ENCODE results near the gene KIAA0040.

Gene KIAA0040

DNA sequence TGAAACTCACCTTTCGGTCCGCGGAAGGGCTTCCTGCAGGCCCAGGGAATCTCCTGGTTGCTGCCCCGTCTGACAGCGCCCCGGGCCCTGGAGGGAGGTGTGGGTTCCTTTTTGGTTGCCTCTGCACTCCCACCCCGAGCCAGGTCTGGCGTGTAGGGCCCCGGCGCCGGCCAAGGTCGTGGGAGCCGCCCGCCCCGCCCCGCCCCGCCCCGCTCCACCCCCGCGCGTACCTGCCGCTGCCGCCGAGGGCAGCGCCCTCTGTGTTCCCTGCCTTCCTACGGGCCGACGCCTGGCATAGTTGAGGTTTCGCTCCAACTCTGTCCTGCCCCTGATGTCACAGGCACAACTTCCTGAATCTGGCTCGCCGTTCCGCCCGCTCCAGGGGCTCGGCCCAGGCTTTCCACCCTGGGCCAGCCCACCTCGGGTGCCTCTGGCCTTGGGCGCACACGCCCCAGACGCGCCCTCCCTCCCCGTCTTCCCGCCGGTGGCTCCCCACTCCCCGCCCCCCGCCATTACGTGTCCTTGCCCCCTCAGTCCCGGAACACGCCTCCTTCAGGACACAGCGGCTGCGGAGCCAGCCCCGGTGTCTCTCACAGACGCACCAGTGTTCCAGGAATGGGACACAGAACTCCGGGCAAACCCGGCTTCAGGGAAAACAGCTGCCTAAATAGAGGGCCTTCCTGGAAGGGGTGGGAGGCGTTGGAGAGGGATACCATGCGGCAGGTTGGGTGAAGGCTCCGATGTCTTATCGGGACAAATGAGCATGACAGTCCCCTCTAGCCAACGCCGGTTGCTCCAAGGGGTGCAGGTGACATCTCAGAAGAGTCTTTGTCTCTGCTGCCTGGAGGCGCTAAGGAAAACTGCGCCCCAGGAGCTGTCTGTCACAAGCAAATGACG is at the start of gene KIAA0040:
KIAA0040 (minus strand) TSS at position 147 of the 897 bp plus-strand sequence. CDS start 31,763 bp downstream, outside the sequence.
- DNase-seq (ENCODE audit: low read depth) = no peak

DNA sequence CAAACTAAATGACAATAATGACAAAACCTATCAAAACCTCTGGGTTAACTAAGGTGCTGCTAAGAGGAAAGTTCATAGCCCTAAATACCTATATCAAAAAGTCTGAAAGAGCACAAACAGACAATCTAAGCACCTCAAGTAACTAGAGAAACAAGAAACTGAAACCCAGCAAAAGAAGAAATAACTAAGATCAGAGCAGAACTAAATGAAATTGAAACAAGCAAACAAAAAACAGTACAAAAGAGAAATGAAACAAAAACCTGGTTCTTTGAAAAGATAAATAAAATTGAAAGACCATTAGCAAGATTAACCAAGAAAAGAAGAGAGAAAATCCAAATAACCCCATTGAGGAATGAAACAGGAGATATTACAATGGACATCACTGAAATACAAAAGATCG is 44.8 kb upstream of the KIAA0040 start:
- no peak for DNase-seq (ENCODE audit: low read depth)

DNA sequence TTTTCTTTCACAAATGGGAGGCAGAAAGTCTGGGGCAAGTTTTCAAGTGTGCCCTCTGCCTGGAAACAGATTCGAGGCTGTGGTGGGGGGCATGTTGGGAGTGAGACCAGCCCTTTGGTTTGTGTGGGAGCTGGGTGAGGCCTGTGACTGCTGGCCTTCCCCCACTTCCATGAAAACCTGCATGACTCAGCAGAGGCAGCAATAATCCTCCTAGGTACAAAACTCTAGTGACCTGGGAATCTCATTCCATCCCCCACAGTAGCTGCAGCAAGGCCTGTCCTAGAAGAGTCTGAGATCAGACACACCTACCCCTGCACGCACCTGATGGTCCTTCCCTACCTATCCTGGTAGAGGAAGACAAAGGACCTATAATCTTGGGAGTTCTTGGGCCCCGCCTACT is 42.1 kb upstream of the KIAA0040 start:
- no peak for DNase-seq (ENCODE audit: low read depth)

DNA sequence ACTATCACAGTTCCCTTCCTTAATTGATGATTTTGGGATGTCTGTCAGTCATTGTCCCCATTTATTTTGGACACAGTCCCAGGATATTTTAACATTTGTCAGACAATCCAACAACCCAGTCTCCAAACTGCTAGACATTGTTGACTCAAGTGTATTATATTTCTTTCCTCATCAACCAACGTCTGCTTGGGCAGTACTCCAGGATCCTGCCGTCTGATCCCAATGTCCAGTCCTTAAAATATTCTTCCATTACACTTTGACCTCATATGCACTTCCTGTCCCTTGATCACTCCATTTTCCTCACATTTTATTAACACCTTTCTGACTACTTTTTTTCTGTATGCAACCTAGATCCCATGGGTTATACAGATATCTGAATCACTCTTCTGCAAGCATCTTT is 39.8 kb upstream of the KIAA0040 start:
- DNase-seq (ENCODE audit: low read depth) = no peak

DNA sequence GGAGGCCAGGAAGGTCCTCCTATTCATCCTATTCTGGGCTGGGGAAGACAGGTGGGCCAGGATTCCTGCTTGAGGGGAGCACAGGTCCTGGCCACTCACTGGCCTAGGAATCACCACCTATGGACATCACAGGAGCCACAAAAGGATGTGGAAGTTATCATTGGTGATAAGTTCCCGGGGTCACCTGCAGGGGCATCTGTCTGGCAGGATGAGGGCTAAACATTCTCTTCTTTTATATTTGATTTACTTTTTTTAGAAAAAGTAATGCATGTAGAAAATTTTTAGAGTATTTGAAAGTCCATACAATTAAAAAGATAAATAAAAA is 33.2 kb upstream of the KIAA0040 start:
- no peak for DNase-seq (ENCODE audit: low read depth)

DNA sequence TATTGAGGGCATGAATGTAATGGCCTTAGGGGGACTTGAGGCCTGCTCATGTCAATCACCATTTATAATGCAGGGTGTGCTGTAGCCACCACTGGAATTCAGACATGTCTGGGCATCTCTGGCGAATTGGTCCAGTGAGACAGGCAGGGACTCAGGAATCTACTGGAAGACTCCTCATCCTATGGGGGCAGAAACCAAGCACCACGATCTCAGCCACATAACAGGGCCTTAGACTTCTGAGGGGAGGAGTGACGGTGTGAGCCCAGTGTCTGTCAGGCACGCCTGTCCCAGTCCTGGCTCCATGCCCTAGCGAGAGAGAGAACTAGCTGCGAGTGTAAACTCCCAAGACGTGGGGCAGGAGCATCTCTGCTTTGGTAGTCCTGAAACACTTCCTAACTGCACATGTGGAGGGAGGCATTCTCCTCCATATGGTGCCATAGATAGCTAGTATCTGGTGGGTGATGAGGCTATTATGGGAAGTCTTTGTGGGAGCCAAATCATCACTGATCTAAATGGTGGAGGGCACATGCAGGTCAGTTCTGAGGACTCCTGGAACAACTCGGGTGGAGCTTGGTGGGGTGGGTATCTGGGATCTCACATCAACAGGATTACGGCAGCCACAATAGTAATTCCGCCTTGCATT is 29.8 kb upstream of the KIAA0040 start:
- DNase-seq (ENCODE audit: low read depth) = no peak

DNA sequence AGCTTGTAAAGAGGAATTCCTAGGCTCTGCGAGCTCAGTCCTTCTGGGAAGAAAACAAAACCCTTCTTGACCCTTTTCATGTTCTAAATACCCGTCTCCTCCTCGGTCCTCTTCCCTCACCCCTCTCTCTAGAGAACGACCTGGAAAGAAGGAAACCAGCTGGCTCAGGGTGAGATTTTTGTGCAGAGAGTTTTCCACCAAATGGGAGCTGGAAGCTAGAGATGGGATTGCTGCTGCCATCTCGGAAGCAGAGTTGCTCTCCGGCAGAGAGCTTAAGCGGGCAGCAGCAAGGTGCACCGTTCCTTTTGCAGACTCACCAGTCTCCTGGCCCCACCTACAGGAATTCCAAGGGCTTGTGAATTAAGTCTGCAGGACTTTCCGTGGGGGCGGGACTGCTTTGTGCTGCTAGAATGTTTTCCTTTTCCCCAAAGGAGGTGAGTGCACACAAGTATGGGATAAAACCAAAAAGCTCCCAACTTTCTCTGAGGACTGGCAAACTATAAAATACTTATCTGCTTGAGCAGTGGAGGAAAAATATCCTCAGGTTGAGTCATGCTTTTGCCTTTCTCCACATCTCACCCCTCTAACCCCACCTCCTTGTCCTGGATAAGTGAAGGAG is 29.1 kb upstream of the KIAA0040 start:
- no peak for DNase-seq (ENCODE audit: low read depth)

DNA sequence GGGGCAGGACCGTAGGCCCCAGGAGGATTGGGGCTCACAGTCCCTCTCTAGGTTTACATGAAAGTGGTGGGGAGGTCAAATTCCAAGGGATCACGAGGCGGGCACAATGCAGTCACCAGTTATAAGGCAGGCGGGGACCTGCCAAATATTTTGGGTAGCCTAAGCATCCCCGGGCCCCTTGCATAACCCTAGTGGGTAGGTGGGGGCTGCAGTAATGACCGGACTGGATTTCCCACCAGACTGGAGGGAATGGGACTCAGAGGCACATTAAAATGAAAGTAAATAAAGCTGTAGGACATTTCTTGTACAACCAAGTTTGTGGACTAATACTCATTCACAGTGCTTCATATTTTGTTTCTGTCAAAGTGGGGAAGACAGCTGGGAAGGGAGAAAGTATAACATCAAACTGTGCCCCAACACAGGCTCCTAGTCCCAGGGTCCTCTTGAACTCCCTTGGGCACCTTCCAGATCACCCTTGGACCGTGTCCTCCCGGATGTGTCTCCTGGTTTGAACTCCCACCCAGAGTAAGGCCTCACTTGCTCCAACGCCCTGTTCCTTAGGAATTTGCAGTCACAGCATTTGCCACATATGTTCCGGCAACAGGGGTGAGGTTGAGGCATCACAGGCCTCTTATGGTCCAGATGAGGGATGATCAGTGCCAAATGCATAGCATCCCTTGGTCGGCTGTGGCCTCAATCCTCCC is 28.4 kb upstream of the KIAA0040 start:
- no peak for DNase-seq (ENCODE audit: low read depth)

DNA sequence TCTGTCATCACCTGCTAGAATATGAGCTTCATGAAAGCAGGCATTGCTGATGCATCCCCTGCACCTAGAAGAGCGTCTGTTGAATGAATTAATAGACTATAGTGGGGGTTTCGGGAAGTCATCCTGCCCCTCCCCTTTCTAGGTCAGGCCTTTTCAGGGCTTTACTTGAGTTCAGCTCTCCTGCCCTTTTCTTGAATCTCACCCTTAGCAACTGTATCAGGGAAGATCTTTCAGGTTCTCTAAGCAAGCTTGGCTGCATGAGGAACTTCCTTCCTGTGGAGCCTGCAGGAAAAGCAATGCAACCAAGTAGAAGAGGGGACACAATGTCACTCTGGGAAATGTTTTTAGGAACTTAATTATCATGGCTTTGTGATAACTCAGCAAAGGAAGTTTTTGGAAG is 27.2 kb upstream of the KIAA0040 start:
- DNase-seq (ENCODE audit: low read depth) = no peak

DNA sequence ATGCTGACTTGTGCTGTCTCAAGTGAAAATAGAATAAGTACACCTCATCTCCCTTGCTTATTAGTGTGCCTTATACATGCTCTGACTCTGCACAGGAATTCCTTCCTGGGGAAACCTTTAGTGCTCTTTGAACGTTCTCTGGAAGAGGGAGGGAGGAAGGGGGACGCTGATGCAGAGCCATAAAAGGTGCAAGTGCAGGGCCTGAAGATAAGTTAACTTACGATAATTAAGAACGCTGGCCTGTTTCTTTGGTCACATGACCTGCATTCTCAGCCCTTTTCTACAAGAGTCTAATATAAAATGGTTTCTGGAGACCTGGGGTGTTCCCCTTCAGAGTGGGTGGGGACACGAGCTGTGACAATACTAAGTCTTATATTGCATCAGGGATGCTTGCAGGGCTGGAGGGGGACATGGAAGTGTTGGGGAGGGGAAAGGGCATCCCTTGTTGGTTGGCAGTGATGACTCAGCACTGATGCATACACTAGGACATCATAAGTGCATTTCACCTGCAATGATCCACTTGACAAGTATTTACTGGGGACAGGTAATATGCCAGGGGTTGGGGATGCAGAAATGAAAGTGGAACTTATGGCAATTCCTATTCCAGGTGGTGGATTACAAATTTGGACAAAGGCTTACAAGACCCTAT is 26.3 kb upstream of the KIAA0040 start:
- no peak for DNase-seq (ENCODE audit: low read depth)

DNA sequence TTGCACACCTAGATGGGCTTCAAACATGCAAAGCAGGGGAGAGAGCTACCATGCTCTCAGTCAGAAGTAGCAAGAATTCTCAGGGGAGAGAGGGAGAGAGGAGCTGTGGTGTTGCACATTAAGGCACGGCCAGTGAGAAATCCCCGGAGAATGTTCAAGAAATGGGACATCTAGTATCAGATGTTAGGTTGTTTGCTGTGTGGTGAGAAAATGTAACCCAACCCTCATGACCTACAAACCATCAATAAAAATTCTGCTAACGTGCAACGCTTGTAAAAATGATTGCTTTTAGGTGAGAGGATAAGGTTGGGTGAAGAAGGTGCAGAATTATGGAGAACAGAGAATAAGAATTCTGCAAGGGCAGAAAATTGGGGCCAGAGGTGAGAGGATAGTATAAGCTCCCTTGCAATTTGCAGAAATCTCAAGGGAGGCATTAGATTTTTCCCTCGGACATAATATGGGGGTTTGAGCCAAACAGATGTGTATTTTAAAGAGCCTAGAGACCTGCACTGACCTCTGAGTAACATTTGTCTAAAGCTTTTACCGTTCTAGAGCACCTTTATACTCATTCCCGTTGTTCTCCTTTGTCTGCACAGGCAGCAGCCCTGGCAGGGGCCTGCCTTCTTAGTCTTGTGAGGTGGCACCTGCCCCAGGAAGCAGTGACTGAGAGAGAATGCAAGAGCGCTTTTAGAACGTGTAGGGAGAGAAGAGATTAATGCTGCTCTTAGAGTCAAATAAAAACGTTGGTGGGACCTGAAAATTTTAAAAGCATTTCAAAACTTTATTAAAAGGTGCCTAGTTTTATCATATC is 25.4 kb upstream of the KIAA0040 start:
- DNase-seq (ENCODE audit: low read depth) = no peak

DNA sequence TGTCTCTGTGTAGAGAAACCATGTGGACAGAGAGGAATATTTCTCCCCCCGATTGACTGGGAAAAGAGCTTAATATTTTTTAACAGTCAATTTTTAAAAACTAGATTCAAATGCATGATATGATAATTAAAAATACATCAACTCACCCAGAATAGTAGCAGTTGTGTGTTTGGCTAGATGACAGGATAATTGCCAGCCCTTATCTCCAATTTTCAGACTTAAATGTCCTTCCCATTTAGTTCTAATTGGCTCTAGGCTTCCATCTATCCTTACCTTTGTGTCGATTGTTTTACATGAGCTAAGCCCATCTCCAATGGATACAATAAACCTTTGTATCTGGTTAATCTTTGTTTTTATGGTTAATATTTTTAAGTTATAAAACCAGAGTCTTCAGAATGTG is 23.9 kb upstream of the KIAA0040 start:
- no peak for DNase-seq (ENCODE audit: low read depth)

DNA sequence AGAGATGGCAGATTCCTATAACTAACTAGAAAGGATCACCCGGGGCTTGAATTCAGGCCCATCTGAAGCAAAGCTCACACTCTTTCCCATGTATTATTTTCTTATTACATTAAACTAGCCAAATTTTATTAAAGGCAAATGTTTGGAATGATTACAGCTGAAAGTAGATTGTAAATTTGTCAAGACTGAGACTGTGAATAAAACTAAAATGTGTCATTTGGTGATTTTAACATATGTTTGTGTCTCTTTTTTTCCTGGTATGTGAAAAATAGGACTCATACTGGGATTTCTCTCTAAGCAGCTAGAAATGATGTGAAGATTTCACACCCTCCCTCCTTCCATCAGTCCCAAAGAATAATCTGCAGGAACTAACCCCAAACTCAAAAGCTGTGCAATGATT is 19.1 kb upstream of the KIAA0040 start:
- DNase-seq (ENCODE audit: low read depth) = no peak

DNA sequence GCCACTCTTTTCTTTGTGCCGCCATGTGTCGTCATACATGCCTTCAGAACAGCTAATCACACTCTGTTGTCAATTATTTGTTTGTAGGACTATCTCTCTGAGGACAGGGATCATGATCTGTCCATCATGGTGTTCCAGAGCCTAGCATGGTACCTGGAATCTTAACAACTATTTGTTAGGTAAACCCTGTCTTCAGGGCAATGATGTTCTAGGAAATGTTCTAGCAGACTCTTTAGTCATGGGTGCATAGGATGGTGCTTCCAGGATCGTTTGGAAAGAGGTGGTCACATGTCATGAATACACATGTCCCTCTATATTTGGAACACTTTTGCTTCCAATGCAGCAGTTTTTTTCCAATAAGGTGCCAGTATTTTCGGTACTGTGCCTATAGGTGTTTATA is 18.2 kb upstream of the KIAA0040 start:
- DNase-seq (ENCODE audit: low read depth) = no peak

DNA sequence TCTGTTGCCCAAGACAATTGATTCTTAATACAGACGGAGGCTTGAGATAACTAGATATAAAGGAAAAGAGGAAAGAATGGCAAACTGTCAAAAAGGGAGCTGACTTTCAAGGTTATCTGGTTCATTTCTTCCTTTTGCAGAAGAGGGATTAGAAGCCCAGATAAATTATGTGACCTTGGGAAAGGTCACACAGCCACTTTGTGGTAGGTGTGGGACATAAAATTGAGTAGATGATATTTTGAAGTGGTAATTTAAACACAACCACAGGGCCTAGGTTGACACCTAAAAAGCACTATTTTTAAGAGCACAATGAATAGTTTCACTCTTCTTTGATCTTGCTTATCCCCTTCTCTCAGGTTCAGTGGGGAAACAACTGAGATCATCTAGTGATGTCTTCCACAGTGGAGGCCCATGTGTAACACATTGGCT is 16.9 kb upstream of the KIAA0040 start:
- DNase-seq (ENCODE audit: low read depth) = no peak

DNA sequence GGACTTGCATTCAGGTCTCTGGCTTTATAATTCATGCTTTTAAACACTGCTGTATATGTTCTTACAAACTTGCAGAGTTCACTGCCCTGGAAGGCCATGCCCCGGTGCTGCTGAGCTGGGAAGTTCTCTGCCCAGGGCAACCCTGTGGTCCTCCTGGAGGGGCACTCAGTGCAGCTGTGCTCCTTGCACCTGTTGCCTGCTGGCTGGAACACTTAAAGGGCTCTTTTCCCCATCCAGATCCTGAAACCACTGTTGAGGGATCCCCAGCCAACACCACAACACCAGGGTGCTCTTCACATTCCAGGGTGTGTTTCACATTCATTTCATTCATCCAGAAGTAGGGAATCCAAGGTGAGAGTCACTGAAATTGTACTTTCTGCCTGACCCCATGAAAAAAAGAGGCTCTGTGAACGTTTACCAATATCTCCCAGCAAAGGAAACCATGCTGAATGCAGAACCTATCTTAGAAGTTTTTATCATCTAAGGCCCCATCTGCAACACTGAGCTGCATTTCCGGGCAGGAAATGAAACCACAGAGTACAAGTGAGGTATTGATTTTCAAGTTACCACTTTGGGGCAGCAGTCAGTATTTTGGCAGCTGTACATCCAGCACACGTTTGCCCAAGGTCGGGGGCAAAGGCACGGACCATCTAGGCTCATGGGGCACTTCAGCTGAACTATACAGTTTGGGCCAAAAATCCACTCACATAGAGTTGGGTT is 16.4 kb upstream of the KIAA0040 start:
- DNase-seq (ENCODE audit: low read depth) = no peak

DNA sequence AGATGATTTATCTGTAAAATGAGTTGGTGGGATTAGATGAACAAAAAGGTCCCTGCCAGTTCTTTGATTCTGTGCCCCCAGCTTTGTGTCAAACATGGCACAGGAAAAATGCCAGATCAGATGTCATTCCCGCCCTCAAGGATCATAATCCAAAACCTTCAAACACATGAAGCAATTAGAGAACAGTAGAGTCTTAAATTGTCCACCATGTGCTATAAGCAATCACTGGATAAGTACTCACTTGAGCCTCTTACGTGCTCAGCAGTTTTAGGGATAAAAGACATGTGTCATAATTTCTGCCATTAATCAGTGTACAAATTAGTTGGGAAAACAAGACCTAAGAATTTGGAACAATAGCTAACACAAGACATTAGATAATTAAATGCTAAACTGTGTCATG is 15.4 kb upstream of the KIAA0040 start:
- no peak for DNase-seq (ENCODE audit: low read depth)

DNA sequence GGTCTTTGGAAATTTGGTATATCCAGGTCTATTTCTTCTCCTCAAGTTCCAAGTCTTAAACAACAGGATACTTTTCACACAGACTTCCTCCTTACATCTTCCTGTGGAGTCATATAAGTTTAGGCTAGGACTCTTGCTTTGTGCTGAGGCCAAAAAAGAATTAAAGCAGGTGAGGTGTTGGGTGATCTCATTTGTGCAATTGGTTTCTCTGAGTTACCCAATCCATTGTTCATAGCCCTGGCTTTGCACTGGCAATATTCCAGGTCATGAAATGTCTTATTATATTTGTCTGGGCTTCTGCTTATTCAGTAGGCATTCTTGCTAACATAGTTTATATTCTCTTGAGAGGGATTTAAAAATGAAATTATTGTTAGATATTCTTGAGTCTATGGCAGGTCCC is 14.1 kb upstream of the KIAA0040 start:
- no peak for DNase-seq (ENCODE audit: low read depth)

DNA sequence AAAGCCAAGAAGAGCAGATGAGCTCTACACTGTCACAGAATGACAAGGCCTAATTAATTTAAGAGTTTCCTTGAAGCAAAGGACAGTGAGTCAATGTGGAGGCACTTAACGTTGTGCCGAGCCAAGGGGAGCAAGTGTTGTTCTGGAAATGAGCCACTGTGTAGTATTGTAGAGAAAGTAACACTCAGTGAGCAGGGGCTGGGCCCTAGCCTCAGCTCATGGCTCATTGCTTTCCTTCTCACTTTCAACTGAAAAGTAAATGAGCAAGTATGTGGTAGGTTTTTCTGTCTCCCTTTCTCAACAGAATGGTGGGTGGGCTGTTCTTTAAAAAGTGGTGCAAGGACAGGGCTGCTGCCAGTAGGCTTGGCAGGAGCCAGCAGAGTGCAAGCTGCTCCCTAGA is 11.8 kb upstream of the KIAA0040 start:
- DNase-seq (ENCODE audit: low read depth) = no peak

DNA sequence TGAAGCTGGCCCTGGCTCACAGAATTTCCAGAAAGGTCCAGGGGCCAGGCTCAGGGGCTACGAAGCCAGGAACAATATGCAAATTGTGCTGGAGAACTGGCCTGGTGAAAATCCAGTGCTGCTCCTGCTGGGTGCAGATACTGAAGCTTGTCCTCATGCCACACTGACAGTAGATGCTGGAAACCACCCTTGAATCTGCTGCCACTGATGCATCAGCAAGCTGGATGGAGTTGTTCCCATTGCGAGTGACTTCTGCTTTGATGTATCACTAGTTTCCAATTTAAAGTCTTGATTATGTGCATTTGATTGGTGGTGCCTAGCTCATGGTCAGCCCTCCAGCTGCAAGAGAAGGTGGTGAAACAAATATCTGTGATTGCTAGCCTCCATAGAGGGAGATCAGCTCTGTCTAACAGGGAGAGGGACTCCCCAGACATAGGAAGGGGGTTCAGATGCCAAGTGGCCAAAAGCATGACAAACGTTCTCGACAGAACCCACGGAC is 11.0 kb upstream of the KIAA0040 start:
- no peak for DNase-seq (ENCODE audit: low read depth)
